CD4-positive, alpha-beta T cell (primary cell): ENCODE results near the gene AMOTL2. TPM values are rescaled to one million over a fixed set of nuclear protein-coding genes. Genes with fewer than 3 reads are reported as not detected.

Source experiments
- ATAC-seq: fragments of 200-7000 bp; cut with Tn5 transposase; one replicate; pipeline ENCODE4 v1.10.0; 2022; ENCODE audit warnings: mild to moderate bottlenecking; ENCODE audit not compliant: poor library complexity
- CTCF ChIA-PET: fragments of 350-600 bp; sonication (Branson Sonifier 250); formaldehyde crosslinking; loops from one replicate; lab custom pipeline; 2021; ENCODE audit warnings: antibody characterized with exemption, inconsistent platforms; lab: Charles Lee
- POLR2A ChIA-PET: fragments of 350-600 bp; sonication (Branson Sonifier 250); formaldehyde crosslinking; loops from one replicate; lab custom pipeline; 2021; ENCODE audit warnings: antibody characterized with exemption, inconsistent platforms; lab: Charles Lee
- DNase-seq, 14 experiments: peaks; one replicate each; pipeline ENCODE4 v3.0.0-alpha.2; 2013 to 2020; ENCODE audit warnings: mixed read lengths in 2 of 14
- H3K27ac ChIP-seq, 2 donors: one replicate each; pipeline versions ENCODE4 v1.5.1 to v1.7.0; 2013; ENCODE audit warnings: low read length in 2 of 2, low read depth in 1 of 2, mild to moderate bottlenecking in 1 of 2
- H3K27me3 ChIP-seq, 2 experiments: 1 replicate in 1 of 2; 2 replicates in 1 of 2; pipeline versions ENCODE4 v1.6.1 to v1.7.0; 2013; ENCODE audit warnings: low read length in 2 of 2, control low read depth in 1 of 2, mild to moderate bottlenecking in 1 of 2, moderate library complexity in 1 of 2; ENCODE audit not compliant: insufficient read depth in 2 of 2, control insufficient read depth in 1 of 2
- H3K36me3 ChIP-seq: one replicate; pipeline ENCODE4 v1.6.1; 2013; ENCODE audit warnings: low read length, control low read depth; ENCODE audit not compliant: insufficient read depth
- H3K4me1 ChIP-seq: one replicate; pipeline ENCODE4 v1.6.1; 2013; ENCODE audit warnings: low read length, control low read depth; ENCODE audit not compliant: insufficient read depth
- H3K4me3 ChIP-seq: one replicate; pipeline ENCODE4 v1.5.1; 2013; ENCODE audit warnings: mild to moderate bottlenecking, low read length, moderate library complexity
- H3K9me3 ChIP-seq, 2 experiments: 1 replicate in 1 of 2; 2 replicates in 1 of 2; pipeline versions ENCODE4 v1.6.1 to v1.7.0; 2013; ENCODE audit warnings: low read length in 2 of 2, mild to moderate bottlenecking in 2 of 2, control low read depth in 1 of 2, moderate library complexity in 1 of 2; ENCODE audit not compliant: control insufficient read depth in 1 of 2, insufficient read depth in 1 of 2
- H3K27ac Mint-ChIP-seq: one replicate; pipeline ENCODE4 v1.8.0; 2020; ENCODE audit warnings: mixed read lengths
- H3K27me3 Mint-ChIP-seq: one replicate; pipeline ENCODE4 v1.8.0; 2021; ENCODE audit warnings: mixed read lengths
- H3K36me3 Mint-ChIP-seq: one replicate; pipeline ENCODE4 v1.8.0; 2021; ENCODE audit warnings: low read depth, mixed read lengths
- H3K4me1 Mint-ChIP-seq: one replicate; pipeline ENCODE4 v1.8.0; 2021; ENCODE audit warnings: low read depth, mixed read lengths
- H3K4me3 Mint-ChIP-seq: one replicate; pipeline ENCODE4 v1.8.0; 2020; ENCODE audit warnings: mild to moderate bottlenecking, mixed read lengths
- H3K9me3 Mint-ChIP-seq: one replicate; pipeline ENCODE4 v1.8.0; 2020; ENCODE audit warnings: mixed read lengths
- intact Hi-C, 2 experiments: fragments of 100-400 bp; cut with DNase I in 1 of 2; cut with micrococcal nuclease in 1 of 2; formaldehyde crosslinking; loops; one replicate each; pipeline versions ENCODE4 v1.15.1 to v1.9.0; 2023 to 2025; cut with DNase I, micrococcal nuclease
- total RNA-seq, 174 experiments: library from RNA in 2 of 174; stranded (reverse) in 2 of 174; gene quantifications; one replicate each; pipeline ENCODE4 v1.2.3 and lab custom pipeline; 2021 to 2026
- TF ChIP-seq, protein P1 (sequence below): fragments of 200-600 bp; IDR thresholded peaks from one replicate; pipeline ENCODE4 v1.8.0; 2022; ENCODE audit warnings: antibody characterized with exemption, mild to moderate bottlenecking

The AMOTL2 gene
- total RNA-seq, 2 experiments from 2014 or later: not detected

- TF ChIP-seq, protein P1, sequence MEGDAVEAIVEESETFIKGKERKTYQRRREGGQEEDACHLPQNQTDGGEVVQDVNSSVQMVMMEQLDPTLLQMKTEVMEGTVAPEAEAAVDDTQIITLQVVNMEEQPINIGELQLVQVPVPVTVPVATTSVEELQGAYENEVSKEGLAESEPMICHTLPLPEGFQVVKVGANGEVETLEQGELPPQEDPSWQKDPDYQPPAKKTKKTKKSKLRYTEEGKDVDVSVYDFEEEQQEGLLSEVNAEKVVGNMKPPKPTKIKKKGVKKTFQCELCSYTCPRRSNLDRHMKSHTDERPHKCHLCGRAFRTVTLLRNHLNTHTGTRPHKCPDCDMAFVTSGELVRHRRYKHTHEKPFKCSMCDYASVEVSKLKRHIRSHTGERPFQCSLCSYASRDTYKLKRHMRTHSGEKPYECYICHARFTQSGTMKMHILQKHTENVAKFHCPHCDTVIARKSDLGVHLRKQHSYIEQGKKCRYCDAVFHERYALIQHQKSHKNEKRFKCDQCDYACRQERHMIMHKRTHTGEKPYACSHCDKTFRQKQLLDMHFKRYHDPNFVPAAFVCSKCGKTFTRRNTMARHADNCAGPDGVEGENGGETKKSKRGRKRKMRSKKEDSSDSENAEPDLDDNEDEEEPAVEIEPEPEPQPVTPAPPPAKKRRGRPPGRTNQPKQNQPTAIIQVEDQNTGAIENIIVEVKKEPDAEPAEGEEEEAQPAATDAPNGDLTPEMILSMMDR: no peak
- CTCF ChIA-PET: interaction anchor here (0.5 kb wide), 1 partner anchor 27 kb away, joined by 3 read pairs; no protein-coding TSS in a partner anchor
These were observed 58.8 kb downstream of the AMOTL2 start for GRCh38 chr3:134315286-134316106.

DNA sequence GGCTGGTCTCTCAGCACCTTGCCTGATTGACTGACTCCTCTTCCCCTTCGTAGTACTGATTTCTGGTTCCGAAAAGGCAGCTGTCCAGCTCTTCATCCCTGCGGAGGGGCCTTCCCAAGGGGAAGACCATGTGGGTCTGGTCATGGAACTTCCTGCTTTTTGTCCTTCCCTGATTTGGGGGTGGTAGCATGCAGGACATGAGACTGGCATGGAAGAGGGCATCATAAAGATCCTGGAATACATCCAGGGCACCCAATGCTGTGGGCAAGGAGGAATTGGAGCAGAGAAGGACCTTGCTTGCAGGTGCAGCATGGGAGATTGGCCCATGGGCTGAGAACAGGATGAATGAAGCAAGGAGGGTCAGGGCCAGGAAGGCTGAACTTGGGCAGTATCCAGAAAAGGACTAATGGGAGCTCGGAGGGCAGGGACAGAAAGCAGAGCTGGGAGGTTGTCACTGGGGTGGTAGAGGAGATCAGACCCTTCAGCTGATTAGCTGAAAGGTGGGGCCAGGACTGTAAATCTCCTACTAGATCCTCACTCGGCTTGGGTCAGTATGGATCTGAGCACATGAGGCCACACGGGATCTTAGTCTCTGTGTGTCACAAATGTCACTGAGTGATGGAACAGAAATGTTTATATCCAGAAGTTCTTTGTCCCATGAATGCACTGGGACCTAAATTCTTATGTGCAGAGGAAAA lies 59.5 kb downstream of the AMOTL2 start:
- TF ChIP-seq, protein P1: no peak
- POLR2A ChIA-PET: no interaction called here

More at GRCh38 chr3:134315286-134316106, 58.8 kb downstream of the AMOTL2 start:
- Histone ChIP-seq H3K4me3 (no peak overlapping the region), H3K27ac (no peak overlapping the region), H3K27me3 (peaks cover 16 to 19% of the 10 kb centered on the region in 2 experiments), H3K4me1 (peaks cover 7% of the 10 kb centered on the region), H3K36me3 (no peaks in the 10 kb centered on the region), H3K9me3 (peaks cover 0 to 7% of the 10 kb centered on the region in 2 experiments)
- no peaks in the 10 kb centered on the region for H3K4me1 Mint-ChIP-seq
- intact Hi-C loops: no loop called here
- H3K4me3 Mint-ChIP-seq: no peak overlapping the region
- H3K9me3 Mint-ChIP-seq: no peaks in the 10 kb centered on the region
- no peak overlapping the region for H3K27ac Mint-ChIP-seq
- peaks cover 31% of the 10 kb centered on the region for H3K27me3 Mint-ChIP-seq
- no peaks in the 10 kb centered on the region for H3K36me3 Mint-ChIP-seq
- no peak for ATAC-seq
- POLR2A ChIA-PET: no interaction called here
- DNase-seq: no peak

GRCh38 chr3:134313847-134314587 lies 60.2 kb downstream of the AMOTL2 start:
- CTCF ChIA-PET: no interaction called here
- H3K4me1 Mint-ChIP-seq: no peaks in the 10 kb centered on the region
- TF ChIP-seq, protein P1: no peak
- H3K9me3 Mint-ChIP-seq: no peaks in the 10 kb centered on the region
- H3K27ac Mint-ChIP-seq: no peak overlapping the region
- ATAC-seq (no peak), DNase-seq (no peak)
- POLR2A ChIA-PET: no interaction called here
- Histone ChIP-seq H3K27me3 (peaks cover 16 to 19% of the 10 kb centered on the region in 2 experiments), H3K36me3 (no peaks in the 10 kb centered on the region), H3K27ac (no peak overlapping the region), H3K4me3 (no peak overlapping the region), H3K9me3 (peaks cover 0 to 7% of the 10 kb centered on the region in 2 experiments), H3K4me1 (peaks cover 7% of the 10 kb centered on the region)
- peaks cover 36% of the 10 kb centered on the region for H3K27me3 Mint-ChIP-seq
- no peak overlapping the region for H3K4me3 Mint-ChIP-seq
- no peaks in the 10 kb centered on the region for H3K36me3 Mint-ChIP-seq
- intact Hi-C loops: no loop called here

More for the DNA sequence above, 59.5 kb downstream of the AMOTL2 start:
- ATAC-seq: no peak
- CTCF ChIA-PET: no interaction called here
- Histone ChIP-seq H3K4me3 (no peak overlapping the region), H3K36me3 (no peaks in the 10 kb centered on the region), H3K4me1 (peaks cover 7% of the 10 kb centered on the region), H3K9me3 (peaks cover 0 to 7% of the 10 kb centered on the region in 2 experiments), H3K27ac (no peak overlapping the region), H3K27me3 (peaks cover 16 to 19% of the 10 kb centered on the region in 2 experiments)
- no peaks in the 10 kb centered on the region for H3K4me1 Mint-ChIP-seq
- intact Hi-C loops: no loop called here
- no peak for DNase-seq
- H3K9me3 Mint-ChIP-seq: no peaks in the 10 kb centered on the region
- H3K27me3 Mint-ChIP-seq: peaks cover 36% of the 10 kb centered on the region
- no peaks in the 10 kb centered on the region for H3K36me3 Mint-ChIP-seq
- H3K4me3 Mint-ChIP-seq: no peak overlapping the region
- H3K27ac Mint-ChIP-seq: no peak overlapping the region
